Measurements from ENCODE around the gene CHTOP.
A peak's percentile ranks its signal among the peaks of the same experiment; 100 is the strongest.

CHTOP gene

DNA sequence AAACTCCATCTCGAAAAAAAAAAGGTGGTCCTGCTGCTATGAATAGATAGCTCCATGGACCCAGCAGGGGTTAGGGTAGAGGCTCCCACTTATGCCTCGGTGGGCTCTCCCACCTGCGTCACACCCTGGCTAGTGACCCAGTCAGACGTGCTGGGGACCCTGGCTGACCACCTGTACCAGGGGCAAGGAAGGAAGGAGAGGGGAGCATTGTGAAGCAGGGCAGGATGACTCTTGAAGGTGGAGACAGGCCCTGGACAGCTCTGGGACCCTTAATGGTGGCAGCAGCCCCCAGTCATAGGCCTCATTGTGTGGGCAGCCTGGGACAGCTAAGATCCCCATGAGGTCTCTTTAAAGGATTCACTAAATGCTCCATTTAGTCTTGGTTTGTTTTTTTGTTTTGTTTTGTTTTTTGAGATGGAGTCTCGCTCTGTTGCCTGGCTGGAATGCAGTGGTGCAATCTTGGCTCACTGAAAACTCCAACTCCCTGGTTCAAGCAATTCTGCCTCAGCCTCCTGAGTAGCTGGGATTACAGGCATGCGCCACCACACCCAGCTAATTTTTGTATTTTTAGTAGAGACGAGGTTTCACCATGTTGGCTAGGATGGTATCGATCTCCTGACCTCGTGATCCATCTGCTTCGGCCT lies 14.3 kb downstream of the CHTOP start:
- CTCF ChIA-PET, result no interaction called here
- POLR2A ChIA-PET (ENCODE audit: low non-redundant PET), result interaction anchor here (0.6 kb wide), 1 partner anchor 14 kb away, joined by 3 read pairs; the partner anchor contains the start of gene CHTOP
- TF ChIP-seq, protein P1, sequence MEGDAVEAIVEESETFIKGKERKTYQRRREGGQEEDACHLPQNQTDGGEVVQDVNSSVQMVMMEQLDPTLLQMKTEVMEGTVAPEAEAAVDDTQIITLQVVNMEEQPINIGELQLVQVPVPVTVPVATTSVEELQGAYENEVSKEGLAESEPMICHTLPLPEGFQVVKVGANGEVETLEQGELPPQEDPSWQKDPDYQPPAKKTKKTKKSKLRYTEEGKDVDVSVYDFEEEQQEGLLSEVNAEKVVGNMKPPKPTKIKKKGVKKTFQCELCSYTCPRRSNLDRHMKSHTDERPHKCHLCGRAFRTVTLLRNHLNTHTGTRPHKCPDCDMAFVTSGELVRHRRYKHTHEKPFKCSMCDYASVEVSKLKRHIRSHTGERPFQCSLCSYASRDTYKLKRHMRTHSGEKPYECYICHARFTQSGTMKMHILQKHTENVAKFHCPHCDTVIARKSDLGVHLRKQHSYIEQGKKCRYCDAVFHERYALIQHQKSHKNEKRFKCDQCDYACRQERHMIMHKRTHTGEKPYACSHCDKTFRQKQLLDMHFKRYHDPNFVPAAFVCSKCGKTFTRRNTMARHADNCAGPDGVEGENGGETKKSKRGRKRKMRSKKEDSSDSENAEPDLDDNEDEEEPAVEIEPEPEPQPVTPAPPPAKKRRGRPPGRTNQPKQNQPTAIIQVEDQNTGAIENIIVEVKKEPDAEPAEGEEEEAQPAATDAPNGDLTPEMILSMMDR (conservative IDR thresholded peaks at IDR 0.05; ENCODE audit: low read depth), result no peak
- peak overlapping the region; percentile 53 for H3K27ac ChIP-seq
- no peak for DNase-seq (ENCODE audit: low spot score)

DNA sequence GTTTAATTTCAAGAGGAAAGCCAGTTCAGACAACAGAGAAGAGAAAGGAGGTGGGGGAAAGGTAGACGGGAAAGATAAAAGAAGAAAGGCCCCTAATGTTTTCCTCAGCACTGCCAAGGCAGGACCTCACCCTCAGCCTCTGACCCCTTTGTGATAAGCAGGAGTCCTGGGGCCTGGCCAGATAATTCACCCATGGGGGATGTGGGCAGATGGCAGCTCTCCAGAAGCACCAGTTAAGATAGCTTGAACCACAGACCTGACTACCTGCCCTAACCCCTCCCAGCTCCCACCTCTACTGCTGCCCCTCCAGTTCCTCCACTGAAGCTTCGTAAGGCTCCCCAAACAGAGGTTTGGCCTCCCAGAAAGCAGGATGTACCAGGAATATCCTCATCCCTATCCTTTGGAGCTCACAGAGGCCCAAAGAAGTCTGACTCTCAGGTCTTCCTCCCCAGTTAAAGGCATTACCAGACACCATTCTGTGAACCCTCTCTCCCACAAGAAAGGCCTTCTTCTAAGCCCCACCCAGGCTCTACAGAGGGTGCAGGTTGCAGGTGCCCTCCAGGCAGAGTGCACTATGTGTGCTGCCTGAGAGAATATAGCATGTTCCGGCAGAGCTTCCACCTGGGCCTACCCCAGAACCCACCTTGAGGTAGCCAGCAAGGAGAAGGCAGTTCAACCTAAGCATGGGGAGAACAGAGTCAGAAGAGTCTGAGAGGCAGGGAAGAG lies 15.4 kb downstream of the CHTOP start:
- peak overlapping the region; percentile 44 for H3K27ac ChIP-seq
- TF ChIP-seq, protein P1 (conservative IDR thresholded peaks at IDR 0.05; ENCODE audit: low read depth), result no peak
- no peak for DNase-seq (ENCODE audit: low spot score)
- CTCF ChIA-PET, result interaction anchor here (0.5 to 0.6 kb wide), 2 partner anchors 33 to 96 kb away, joined by 3 to 5 read pairs; partner anchors contain the start of gene S100A14
- POLR2A ChIA-PET (ENCODE audit: low non-redundant PET), result no interaction called here

DNA sequence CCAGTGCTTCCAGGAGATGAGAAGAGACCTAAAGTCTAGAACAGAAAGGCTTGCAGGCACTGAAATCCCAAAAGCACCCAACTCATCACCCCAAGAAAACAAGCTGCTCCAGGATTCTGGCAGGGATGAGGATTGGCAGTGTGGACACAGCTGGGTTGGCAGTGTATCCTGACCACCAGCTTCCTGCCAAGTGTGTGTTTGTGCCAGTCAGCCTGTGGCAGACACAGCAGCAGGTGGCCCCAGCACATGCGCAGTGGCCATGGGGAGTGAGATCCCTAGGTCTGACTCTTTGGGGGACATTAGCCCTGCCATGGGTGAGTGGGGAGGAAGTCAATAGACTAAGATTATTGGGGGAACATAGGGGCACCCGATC lies 16.0 kb downstream of the CHTOP start:
- POLR2A ChIA-PET (ENCODE audit: low non-redundant PET), result no interaction called here

DNA sequence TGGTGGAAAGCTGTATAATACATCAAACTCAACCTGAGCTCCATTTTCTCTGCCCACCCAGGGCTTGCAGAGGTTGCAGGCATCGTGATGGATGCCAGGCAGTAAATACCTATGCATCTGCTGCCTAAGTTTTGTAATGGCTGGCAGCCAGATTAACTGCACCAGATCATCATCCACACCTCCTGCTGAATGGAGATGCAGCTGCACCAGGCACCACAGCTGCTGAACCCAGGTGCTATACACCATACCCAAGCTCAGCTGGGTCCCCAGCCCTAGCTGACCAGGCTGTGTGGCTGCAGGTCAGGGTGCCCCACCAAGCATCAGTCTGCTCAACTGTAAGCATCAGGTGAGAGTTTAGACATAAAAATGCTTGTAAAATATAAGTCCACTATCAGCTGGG lies 17.9 kb downstream of the CHTOP start:
- DNase-seq (ENCODE audit: low spot score), result no peak
- CTCF ChIA-PET, result no interaction called here
- TF ChIP-seq, protein P1 (conservative IDR thresholded peaks at IDR 0.05; ENCODE audit: low read depth), result no peak
- POLR2A ChIA-PET (ENCODE audit: low non-redundant PET), result interaction anchor here (0.6 kb wide), 1 partner anchor 12 kb away, joined by 3 read pairs; no protein-coding TSS in a partner anchor
- H3K27ac ChIP-seq, result no peak overlapping the region

More for the DNA sequence above, 16.0 kb downstream of the CHTOP start:
- DNase-seq (ENCODE audit: low spot score), result no peak
- H3K27ac ChIP-seq, result peak overlapping the region; percentile 44
- CTCF ChIA-PET, result interaction anchor here (0.5 kb wide), 1 partner anchor 34 kb away, joined by 3 read pairs; the partner anchor contains the start of gene S100A14
- TF ChIP-seq, protein P1 (conservative IDR thresholded peaks at IDR 0.05; ENCODE audit: low read depth), result no peak

DNA sequence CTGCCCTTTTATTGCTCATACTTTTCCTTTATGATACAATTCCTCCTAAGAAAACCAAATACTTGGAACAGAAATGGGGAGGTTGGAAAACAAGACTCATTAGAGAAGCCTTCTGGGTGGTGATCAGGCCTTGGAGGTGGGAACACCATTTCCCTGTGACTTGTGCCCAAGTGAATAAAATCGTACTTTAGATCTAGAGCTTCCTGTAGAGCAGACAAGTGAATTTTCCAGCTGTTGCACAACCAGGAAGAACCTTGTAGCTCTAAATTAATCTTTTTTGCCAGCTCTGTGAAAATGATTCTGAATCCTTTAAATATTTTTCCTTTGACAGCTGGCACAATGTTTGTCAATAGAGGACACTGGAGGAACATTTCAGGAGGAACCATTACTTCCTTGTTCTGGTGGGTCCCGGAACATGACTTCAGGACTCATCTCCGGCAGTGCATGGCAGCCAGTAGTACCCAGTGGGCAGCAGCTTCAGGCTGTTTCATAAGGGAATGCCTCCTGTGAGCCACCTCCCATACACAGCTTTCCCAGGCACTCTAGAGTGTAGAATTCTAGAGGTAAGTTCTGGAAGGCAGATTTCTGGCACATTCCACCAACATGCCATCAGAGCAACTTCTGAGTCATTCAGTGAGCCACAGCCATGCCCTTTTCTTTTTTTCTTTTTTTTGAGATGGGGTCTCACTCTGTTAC lies 19.1 kb downstream of the CHTOP start:
- peak; percentile 44 for DNase-seq (ENCODE audit: low spot score)
- TF ChIP-seq, protein P1 (conservative IDR thresholded peaks at IDR 0.05; ENCODE audit: low read depth), result no peak
- POLR2A ChIA-PET (ENCODE audit: low non-redundant PET), result interaction anchor here (1.0 kb wide), 1 partner anchor 26 kb away, joined by 3 read pairs; no protein-coding TSS in a partner anchor
- CTCF ChIA-PET, result no interaction called here
- H3K27ac ChIP-seq, result peak overlapping the region; percentile 50; the same call in 1 of the 2 replicates

DNA sequence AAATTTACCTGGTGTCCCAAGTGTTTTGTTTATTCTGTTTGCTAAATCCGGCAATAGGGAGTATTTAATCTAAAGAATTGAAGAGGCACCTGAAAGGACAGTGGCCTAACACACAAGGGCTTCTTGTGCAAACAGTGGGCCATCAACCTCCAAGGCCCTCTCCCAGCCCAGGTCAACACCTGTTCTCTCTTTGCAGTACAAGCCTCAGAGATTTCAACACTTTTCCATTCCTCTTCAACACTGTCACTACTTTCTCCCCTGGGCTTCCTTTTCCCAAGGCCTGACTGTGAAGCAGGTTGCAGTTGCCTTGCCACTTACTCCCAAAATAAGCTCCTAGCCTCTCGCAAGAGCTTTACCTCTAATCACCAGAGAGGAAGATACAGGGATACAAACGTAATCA lies 21.5 kb downstream of the CHTOP start:
- TF ChIP-seq, protein P1 (conservative IDR thresholded peaks at IDR 0.05; ENCODE audit: low read depth), result no peak
- POLR2A ChIA-PET (ENCODE audit: low non-redundant PET), result no interaction called here
- CTCF ChIA-PET, result no interaction called here
- DNase-seq (ENCODE audit: low spot score), result no peak
- H3K27ac ChIP-seq, result no peak overlapping the region

Measured in RWPE1 (cell line).